H9 (cell line): ENCODE results near the gene SOX15. TPM values are rescaled to one million over a fixed set of nuclear protein-coding genes. Genes with fewer than 3 reads are reported as not detected.
A peak's percentile ranks its signal among the peaks of the same experiment; 100 is the strongest.

Experiments used
- DNase-seq: peaks from one replicate; pipeline ENCODE4 v3.0.0-alpha.2; 2017
- H2AFZ ChIP-seq: one replicate; pipeline ENCODE4 v1.6.1; 2013; ENCODE audit warnings: mild to moderate bottlenecking, low read length, control low read depth, moderate library complexity
- H2AK5ac ChIP-seq: 2 replicates; pipeline ENCODE4 v1.6.1; 2013; ENCODE audit warnings: low read length, control low read depth, mixed read lengths; ENCODE audit not compliant: insufficient read length
- H2BK120ac ChIP-seq: one replicate; pipeline ENCODE4 v1.6.1; 2013; ENCODE audit warnings: low read depth, mild to moderate bottlenecking, low read length, control low read depth, inconsistent platforms; ENCODE audit not compliant: poor library complexity, severe bottlenecking
- H2BK12ac ChIP-seq: 2 replicates; pipeline ENCODE4 v1.6.1; 2013; ENCODE audit warnings: low read length, control low read depth, mixed read lengths, low read depth; ENCODE audit not compliant: insufficient read length
- H2BK15ac ChIP-seq: 2 replicates; pipeline ENCODE4 v1.6.1; 2013; ENCODE audit warnings: low read depth, low read length, control low read depth
- H2BK20ac ChIP-seq: one replicate; pipeline ENCODE4 v1.6.1; 2013; ENCODE audit warnings: low read depth, mild to moderate bottlenecking, low read length, control low read depth, inconsistent platforms; ENCODE audit not compliant: poor library complexity, severe bottlenecking
- H2BK5ac ChIP-seq: 2 replicates; pipeline ENCODE4 v1.6.1; 2013; ENCODE audit warnings: low read length, control low read depth, mixed read lengths; ENCODE audit not compliant: insufficient read length
- H3K14ac ChIP-seq: 2 replicates; pipeline ENCODE4 v1.6.1; 2013; ENCODE audit warnings: low read length, control low read depth; ENCODE audit not compliant: insufficient read depth
- H3K18ac ChIP-seq: 2 replicates; pipeline ENCODE4 v1.6.1; 2013; ENCODE audit warnings: low read depth, mild to moderate bottlenecking, mixed read lengths, low read length, control low read depth; ENCODE audit not compliant: insufficient read length
- H3K23ac ChIP-seq: 2 replicates; pipeline ENCODE4 v1.6.1; 2013; ENCODE audit warnings: low read length, control low read depth, mixed read lengths, low read depth; ENCODE audit not compliant: insufficient read length
- H3K23me2 ChIP-seq: 2 replicates; pipeline ENCODE4 v1.6.1; 2013; ENCODE audit warnings: low read depth, mild to moderate bottlenecking, mixed read lengths, low read length, control low read depth; ENCODE audit not compliant: insufficient read length, poor library complexity, severe bottlenecking
- H3K27ac ChIP-seq: 2 replicates; pipeline ENCODE4 v1.5.1; 2013; ENCODE audit warnings: low read length, control low read depth, mixed read lengths, low read depth; ENCODE audit not compliant: insufficient read length
- H3K27me3 ChIP-seq: 2 replicates; pipeline ENCODE4 v1.6.1; 2013; ENCODE audit warnings: low read length, control low read depth, inconsistent platforms; ENCODE audit not compliant: insufficient read depth
- H3K4ac ChIP-seq: 2 replicates; pipeline ENCODE4 v1.6.1; 2013; ENCODE audit warnings: low read depth, mild to moderate bottlenecking, control low read depth, inconsistent platforms, low read length, moderate library complexity
- H3K4me1 ChIP-seq: 2 replicates; pipeline ENCODE4 v1.6.1; 2013; ENCODE audit warnings: low read length, control low read depth, inconsistent platforms; ENCODE audit not compliant: insufficient read depth
- H3K4me2 ChIP-seq: 2 replicates; pipeline ENCODE4 v1.6.1; 2013; ENCODE audit warnings: low read length, control low read depth, mixed read lengths; ENCODE audit not compliant: insufficient read length, insufficient read depth
- H3K56ac ChIP-seq: 2 replicates; pipeline ENCODE4 v1.6.1; 2013; ENCODE audit warnings: low read depth, mild to moderate bottlenecking, mixed read lengths, low read length, control low read depth; ENCODE audit not compliant: insufficient read length
- H3K79me1 ChIP-seq: 2 replicates; pipeline ENCODE4 v1.6.1; 2013; ENCODE audit warnings: low read depth, mild to moderate bottlenecking, moderate library complexity, low read length, control low read depth, inconsistent platforms; ENCODE audit not compliant: insufficient read depth, poor library complexity, severe bottlenecking
- H3K79me2 ChIP-seq: 2 replicates; pipeline ENCODE4 v1.6.1; 2013; ENCODE audit warnings: low read length, control low read depth, inconsistent platforms; ENCODE audit not compliant: insufficient read depth
- H3K9ac ChIP-seq: 2 replicates; pipeline ENCODE4 v1.6.1; 2013; ENCODE audit warnings: low read length, control low read depth, mixed read lengths; ENCODE audit not compliant: insufficient read length; ENCODE audit errors: extremely low read depth
- H3K9me3 ChIP-seq: one replicate; pipeline ENCODE4 v1.6.1; 2013; ENCODE audit warnings: low read depth, low read length, inconsistent platforms; ENCODE audit not compliant: control insufficient read depth
- H3T11ph ChIP-seq: one replicate; pipeline ENCODE4 v1.6.1; 2013; ENCODE audit warnings: mild to moderate bottlenecking, low read length, control low read depth, inconsistent platforms
- H4K20me1 ChIP-seq: one replicate; pipeline ENCODE4 v1.6.1; 2013; ENCODE audit not compliant: control insufficient read depth, insufficient read length, insufficient read depth
- H4K5ac ChIP-seq: 2 replicates; pipeline ENCODE4 v1.6.1; 2013; ENCODE audit warnings: low read depth, mild to moderate bottlenecking, mixed read lengths, low read length, control low read depth; ENCODE audit not compliant: insufficient read length
- H4K8ac ChIP-seq: replicated peaks from 2 replicates; pipeline ENCODE4 v1.6.1; 2013; ENCODE audit warnings: low read length, control low read depth, mixed read lengths, low read depth; ENCODE audit not compliant: insufficient read length
- H4K91ac ChIP-seq: 2 replicates; pipeline ENCODE4 v1.6.1; 2013; ENCODE audit warnings: low read depth, mild to moderate bottlenecking, moderate library complexity, mixed read lengths, low read length, control low read depth; ENCODE audit not compliant: insufficient read length
- H3K27ac Mint-ChIP-seq, 3 experiments: 2 replicates in 2 of 3; 3 replicates in 1 of 3; pipeline ENCODE4 v1.8.0; 2020 to 2021; ENCODE audit warnings: mixed read lengths in 3 of 3, mild to moderate bottlenecking in 1 of 3, moderate library complexity in 1 of 3
- H3K27me3 Mint-ChIP-seq: 2 replicates; pipeline ENCODE4 v1.8.0; 2021; ENCODE audit warnings: low read depth, mild to moderate bottlenecking, moderate library complexity, mixed read lengths
- H3K36me3 Mint-ChIP-seq, 3 experiments: 2 replicates in 2 of 3; 3 replicates in 1 of 3; pipeline ENCODE4 v1.8.0; 2020 to 2021; ENCODE audit warnings: low read depth in 3 of 3, mixed read lengths in 3 of 3; ENCODE audit not compliant: insufficient read depth in 1 of 3
- H3K4me1 Mint-ChIP-seq, 2 experiments: 2 replicates each; pipeline ENCODE4 v1.8.0; 2020; ENCODE audit warnings: mixed read lengths in 2 of 2
- H3K4me3 Mint-ChIP-seq, 2 experiments: 2 replicates in 1 of 2; 3 replicates in 1 of 2; pipeline ENCODE4 v1.8.0; 2020 to 2021; ENCODE audit warnings: mild to moderate bottlenecking in 2 of 2, mixed read lengths in 2 of 2, moderate library complexity in 1 of 2
- H3K9me3 Mint-ChIP-seq, 2 experiments: 2 replicates in 1 of 2; 3 replicates in 1 of 2; pipeline ENCODE4 v1.8.0; 2020; ENCODE audit warnings: mild to moderate bottlenecking in 2 of 2, mixed read lengths in 2 of 2, moderate library complexity in 1 of 2
- CTCF ChIP-seq: fragments of 200-600 bp; sonication (generic); conservative IDR thresholded peaks from 3 replicates; pipeline ENCODE4 v1.8.0; 2021; ENCODE audit warnings: antibody characterized with exemption, mild to moderate bottlenecking
- WGBS: extraction: QIAGEN DNeasy Blood & Tissue Kit; methylation state at CpG from one replicate; pipeline ENCODE4 v1.1.7; 2013; ENCODE audit warnings: missing lambda C conversion rate, low lambda C conversion rate, mixed read lengths; ENCODE audit not compliant: insufficient read length; ENCODE audit errors: extremely low coverage; 5-methylcytosine and 5-hydroxymethylcytosine counted together
- total RNA-seq: library from RNA; stranded (reverse); gene quantifications from 2 replicates; pipeline ENCODE4 v1.2.1, GENCODE V29; 2021

The SOX15 gene
- total RNA-seq, 1 experiment from 2014 or later, result 7.7 TPM

- H2AFZ ChIP-seq, result no peak overlapping the region
- no peak overlapping the region for H2BK20ac ChIP-seq
- no peaks in the 10 kb centered on the region for H3K27me3 ChIP-seq
- H3K27ac Mint-ChIP-seq, result peak overlapping the region; percentile 92 to 98 (median 97)
- H3K23ac ChIP-seq, result no peak overlapping the region
- H3K36me3 Mint-ChIP-seq, result peaks cover 8 to 24% (median 24%) of the 10 kb centered on the region in 3 experiments; a peak in 6 of 7 replicates
- H3K27me3 Mint-ChIP-seq, result no peaks in the 10 kb centered on the region; the same call in 1 of the 2 replicates
- H4K20me1 ChIP-seq, result no peaks in the 10 kb centered on the region
- H3K79me1 ChIP-seq, result peaks cover 15% of the 10 kb centered on the region
- H3K4ac ChIP-seq, result no peak overlapping the region
- no peak overlapping the region for H3K14ac ChIP-seq
- peak; percentile 94 for DNase-seq
- H3K9me3 Mint-ChIP-seq, result no peaks in the 10 kb centered on the region
- no CpG with 5 or more reads among the region's 22 CpGs for WGBS
- TF ChIP-seq CTCF, result peak; percentile 65
- H2BK5ac ChIP-seq, result no peak overlapping the region
- H4K5ac ChIP-seq, result no peak overlapping the region
- H3K4me1 ChIP-seq, result 0 out of 2 replicates have a peak, but pooled peaks cover 2% of the 10 kb centered on the region
- no peak overlapping the region for H3K18ac ChIP-seq
- H3K9ac ChIP-seq, result no peak overlapping the region
- no peak overlapping the region for H2BK120ac ChIP-seq
- H3K23me2 ChIP-seq, result peaks cover 9% of the 10 kb centered on the region
- peak overlapping the region; percentile 90 to 91 for H3K4me3 Mint-ChIP-seq
- no peaks in the 10 kb centered on the region for H3K9me3 ChIP-seq
- peak overlapping the region; percentile 77 for H3K4me2 ChIP-seq
- H4K8ac ChIP-seq, result no peak overlapping the region
- H3K27ac ChIP-seq, result no peak overlapping the region
- no peak overlapping the region for H4K91ac ChIP-seq
- peaks cover 38 to 58% of the 10 kb centered on the region in 2 experiments for H3K4me1 Mint-ChIP-seq
- H3K56ac ChIP-seq, result no peak overlapping the region
- H2BK15ac ChIP-seq, result no peak overlapping the region
- H3K79me2 ChIP-seq, result peaks cover 8% of the 10 kb centered on the region; the same call in 1 of the 2 replicates
- H2BK12ac ChIP-seq, result no peak overlapping the region
- H2AK5ac ChIP-seq, result no peak overlapping the region
- no peak overlapping the region for H3T11ph ChIP-seq
Measured at GRCh38 chr17:7560172-7561027, 29.5 kb downstream of the SOX15 start.
